OCI-M2 (cell line): ENCODE results near the gene NCL.
"Not testable (repeated sequence)": the region's sequence is repeated elsewhere in the genome, so short reads cannot be mapped to it uniquely, and the experiment has no call there.

Source experiments
- DNase-seq: peaks from one replicate; lab custom pipeline; 2025; ENCODE audit not compliant: unreplicated experiment; lab: John Stamatoyannopoulos, UW

Gene NCL

GRCh38 chr2:231433990-231434389 is 30.3 kb downstream of the NCL start:
- no peak for DNase-seq

DNA sequence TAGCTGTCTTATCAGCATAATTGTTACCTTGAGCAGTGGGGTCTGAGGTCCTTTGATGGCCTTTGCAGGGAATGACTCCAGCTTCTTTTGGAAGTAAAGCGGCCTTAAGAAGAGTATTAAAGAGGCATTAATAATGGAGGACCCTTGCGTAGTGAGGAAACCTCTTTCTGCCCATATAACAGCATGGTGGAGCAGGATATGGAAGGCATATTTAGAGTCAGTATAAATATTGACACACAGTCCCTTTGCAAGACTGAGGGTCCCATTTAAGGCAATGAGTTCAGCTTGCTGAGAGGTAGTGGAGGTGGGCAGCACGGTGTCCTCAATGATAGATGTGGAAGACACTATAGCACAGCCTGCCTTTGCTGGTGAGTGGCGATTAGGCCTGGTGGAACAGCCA is 32.7 kb downstream of the NCL start:
- no peak for DNase-seq

- not testable (repeated sequence) for DNase-seq
Measured at GRCh38 chr2:231430437-231430836, 33.8 kb downstream of the NCL start.

DNA sequence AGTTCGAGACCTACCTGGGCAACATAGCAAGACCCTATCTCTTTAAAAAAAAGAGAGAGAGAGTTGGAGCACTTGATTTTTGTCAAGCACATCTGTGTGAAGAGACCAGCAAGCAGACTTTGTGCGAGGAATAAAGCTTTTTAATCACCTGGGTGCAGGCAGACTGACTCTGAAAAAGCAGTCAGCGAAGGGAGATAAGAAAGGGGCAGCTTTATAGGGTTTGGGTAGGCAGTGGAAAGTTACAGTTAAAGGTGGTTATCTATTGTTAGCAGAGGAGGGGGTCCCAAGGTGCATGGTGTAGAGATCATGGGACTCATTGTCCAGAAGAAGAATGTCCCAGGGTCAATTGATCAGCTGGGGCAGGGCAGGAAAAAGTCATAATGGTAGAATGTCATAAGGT is 34.4 kb downstream of the NCL start:
- no peak for DNase-seq

DNA sequence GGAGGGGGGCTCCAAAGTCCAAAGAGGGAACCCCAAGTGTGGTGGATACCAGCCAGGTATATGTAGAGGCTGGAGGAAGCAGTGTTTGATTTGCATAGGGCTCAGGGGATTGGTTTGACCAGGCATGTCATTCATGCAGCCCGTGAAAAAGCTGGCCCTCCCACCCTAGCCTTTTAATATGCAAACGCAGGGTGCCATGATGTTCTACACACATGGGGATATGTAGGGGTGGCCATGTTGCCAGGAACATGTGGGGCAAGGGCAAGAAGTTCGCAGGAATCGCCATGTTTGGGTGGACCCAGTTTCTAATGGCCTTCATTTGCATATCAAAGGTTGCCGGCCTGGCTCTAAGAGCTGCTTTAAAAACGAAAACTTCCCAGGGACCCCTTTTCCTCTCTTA is 35.1 kb downstream of the NCL start:
- no peak for DNase-seq

DNA sequence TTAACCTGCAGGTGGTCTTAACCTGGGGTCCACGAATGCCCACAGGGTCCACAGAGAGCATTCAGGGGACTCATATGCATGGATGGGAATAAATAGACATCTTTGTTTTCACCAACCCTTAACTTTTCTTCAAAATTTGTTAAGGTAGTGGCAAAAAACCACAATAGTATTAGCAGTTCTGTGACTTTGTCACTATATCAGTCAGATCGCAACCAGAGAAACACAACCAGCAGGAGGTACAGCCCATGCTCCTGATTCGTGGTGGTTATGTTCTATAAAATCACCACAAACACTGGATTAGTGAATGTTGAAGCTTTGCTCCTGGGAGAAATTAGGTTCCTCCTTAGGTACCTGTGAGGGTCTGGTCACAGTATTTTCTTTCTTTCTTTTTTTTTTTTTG is 37.2 kb downstream of the NCL start:
- DNase-seq: no peak

DNA sequence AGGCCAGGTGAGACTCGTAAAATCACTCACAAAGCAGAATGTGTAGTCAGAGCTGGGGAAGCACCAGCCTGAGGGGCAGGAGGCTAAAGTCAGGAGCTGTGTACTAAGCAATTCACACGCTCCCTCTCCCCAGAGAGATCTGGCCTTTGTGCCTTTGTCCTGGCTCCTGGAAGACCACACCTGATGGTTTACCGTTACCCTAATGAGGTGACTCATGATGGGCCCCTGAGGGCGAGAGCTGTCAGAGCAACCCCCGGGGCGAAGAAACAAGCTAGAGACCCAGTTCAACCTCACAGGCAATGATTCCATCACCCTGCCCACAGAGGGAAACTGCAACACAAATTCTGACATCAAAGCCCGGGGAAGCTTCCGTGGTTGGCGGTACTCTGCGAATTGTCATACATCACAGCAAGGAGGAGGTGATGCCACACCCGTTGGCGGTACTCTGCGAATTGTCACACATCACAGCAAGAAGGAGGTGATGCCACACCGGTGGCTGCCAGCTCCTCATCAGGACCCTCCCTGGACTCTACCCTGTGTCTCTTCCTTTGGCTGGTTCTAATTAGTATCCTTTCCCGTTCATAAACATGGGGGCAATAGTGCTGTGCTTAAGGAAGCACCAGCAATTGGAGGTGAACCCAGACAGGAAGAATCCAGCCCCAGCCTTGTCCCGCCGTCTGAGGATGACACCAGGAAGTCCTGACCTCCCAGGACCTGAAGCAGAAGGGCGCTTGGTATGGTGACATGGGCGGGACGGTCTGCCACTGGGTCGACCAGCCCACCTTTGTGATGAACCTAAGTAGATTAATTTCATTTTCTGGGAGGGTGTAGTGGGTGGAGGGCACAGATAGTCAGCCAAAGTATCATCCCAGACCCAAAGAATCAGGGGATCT is 38.2 kb downstream of the NCL start:
- DNase-seq: no peak

- DNase-seq: no peak
Measured at GRCh38 chr2:231425291-231425810, 38.9 kb downstream of the NCL start.

- DNase-seq: no peak
Measured at GRCh38 chr2:231423176-231423575, 41.1 kb downstream of the NCL start.

GRCh38 chr2:231422056-231422455 is 42.2 kb downstream of the NCL start:
- DNase-seq: no peak

- DNase-seq: no peak
Measured at GRCh38 chr2:231421051-231421580, 43.2 kb downstream of the NCL start.

DNA sequence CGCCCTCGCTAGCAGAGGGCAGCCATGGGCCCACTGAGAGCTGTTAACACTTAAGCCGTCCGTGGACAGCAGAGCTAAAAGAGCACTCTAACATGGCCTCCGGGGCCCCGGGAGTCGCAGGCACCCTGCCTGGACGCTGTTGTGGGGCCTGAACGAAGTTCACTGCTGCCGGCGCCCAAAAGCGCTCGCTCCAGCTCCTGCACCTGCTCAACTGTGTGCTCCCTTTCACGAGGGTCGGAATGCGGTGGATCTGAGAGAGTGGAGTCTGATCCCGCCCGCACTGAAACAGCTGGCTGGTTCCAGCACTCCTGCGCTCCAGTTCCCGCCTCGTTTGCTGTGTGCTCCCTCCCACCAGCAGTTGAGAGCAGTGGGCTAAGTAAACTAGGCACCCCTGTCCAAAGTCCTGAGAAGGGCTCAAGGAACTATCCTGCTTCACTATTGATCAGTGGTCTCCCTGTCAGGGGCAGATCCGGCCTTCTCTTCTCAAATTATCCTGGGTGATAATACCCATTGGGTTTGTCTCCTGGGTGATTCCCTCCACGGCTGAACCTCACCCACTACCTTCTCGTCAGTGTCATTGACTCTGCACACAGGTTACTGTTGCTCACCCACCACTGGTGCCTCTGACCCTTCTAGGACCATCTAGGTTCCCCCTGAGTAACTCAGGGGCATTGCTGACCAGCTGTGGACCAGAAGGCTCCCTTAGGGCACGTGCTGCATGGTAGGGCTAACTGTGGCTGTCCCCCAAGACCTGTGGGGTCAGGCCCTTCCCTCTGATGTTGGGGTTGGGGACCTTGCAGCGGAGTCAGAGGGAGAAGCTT is 45.3 kb downstream of the NCL start:
- no peak for DNase-seq

DNA sequence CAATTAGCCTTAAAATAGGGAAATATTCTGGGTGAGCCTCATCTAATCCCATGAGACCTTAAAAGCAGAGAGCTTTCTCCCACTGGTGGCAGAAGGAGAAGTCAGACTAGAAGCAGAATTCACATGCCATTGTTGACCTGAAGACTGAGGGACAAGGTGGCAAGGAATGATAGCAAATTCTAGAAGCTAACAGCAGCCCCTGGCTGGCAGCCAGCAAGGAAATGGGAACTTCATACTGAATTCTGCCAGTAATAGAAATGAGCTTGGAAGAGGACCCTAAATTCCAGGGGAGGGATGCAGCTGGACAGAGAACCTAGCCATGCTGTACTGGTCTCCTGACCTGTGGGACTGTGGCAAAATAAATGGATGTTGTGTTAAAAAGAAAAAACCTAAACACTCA is 49.3 kb downstream of the NCL start:
- DNase-seq: no peak

- DNase-seq: no peak
Measured at GRCh38 chr2:231413921-231414476, 50.3 kb downstream of the NCL start.

- DNase-seq: no peak
Measured at GRCh38 chr2:231413456-231413855, 50.8 kb downstream of the NCL start.

DNA sequence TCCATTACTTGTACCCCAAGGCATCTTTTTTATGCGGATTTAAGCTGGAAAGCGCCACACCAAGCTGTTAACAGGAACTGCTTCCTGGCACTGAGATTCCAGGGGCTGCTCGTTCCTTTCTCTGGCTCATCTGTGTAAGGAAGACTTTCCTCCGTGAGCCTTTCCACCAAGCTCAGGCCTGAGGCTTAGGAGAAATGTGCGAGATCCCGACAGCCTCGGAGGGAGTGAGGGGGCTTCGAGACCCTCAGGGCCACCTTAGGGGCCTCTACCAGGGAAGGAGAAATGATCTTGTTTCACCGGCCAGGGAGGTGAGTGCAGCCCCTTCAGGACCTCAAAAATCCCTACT is 51.7 kb downstream of the NCL start:
- no peak for DNase-seq

GRCh38 chr2:231411831-231412617 is 52.3 kb downstream of the NCL start:
- DNase-seq: no peak

GRCh38 chr2:231411237-231411636 is 53.0 kb downstream of the NCL start:
- no peak for DNase-seq

GRCh38 chr2:231410293-231411004 is 53.8 kb downstream of the NCL start:
- DNase-seq: no peak

DNA sequence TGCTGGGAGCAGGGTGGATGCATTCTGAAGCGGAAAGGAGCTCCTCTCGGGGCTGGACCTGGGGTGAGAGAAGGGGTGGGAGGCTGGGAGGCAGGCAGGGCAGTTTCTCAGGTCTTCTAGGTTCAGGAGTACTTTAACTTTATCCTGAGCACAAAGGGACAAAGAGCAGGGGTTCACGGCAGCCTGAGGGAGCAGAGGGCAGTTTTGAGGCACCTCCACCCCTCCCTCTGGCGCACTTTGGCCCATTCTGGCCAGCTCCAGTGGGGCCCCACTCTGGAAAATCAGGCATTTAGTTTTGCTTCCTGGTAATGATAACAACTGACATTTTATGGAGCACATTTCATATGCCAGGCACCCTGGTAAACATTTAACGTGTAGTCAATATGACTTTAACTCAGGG is 54.5 kb downstream of the NCL start:
- no peak for DNase-seq
